WTC11 (cell line): ENCODE results near the gene LRRC2. TPM values are rescaled to one million over a fixed set of nuclear protein-coding genes. Genes with fewer than 3 reads are reported as not detected.

Source experiments
- ATAC-seq: fragments of 200-7000 bp; cut with Tn5 transposase; 2 replicates; pipeline ENCODE4 v1.10.0; 2021; ENCODE audit warnings: mild to moderate bottlenecking, moderate library complexity
- CTCF ChIA-PET: fragments of 300-600 bp; sonication (Branson Sonifier 250); formaldehyde crosslinking; loops from one replicate; lab custom pipeline; 2021; ENCODE audit warnings: antibody characterized with exemption; lab: Charles Lee
- POLR2A ChIA-PET: fragments of 350-600 bp; sonication (Branson Sonifier 250); formaldehyde crosslinking; loops from one replicate; lab custom pipeline; 2021; ENCODE audit warnings: antibody characterized with exemption; lab: Charles Lee
- DNase-seq: peaks from one replicate; pipeline ENCODE4 v3.0.0; 2021; ENCODE audit warnings: low spot score
- H3K27ac Mint-ChIP-seq: 2 replicates; pipeline ENCODE4 v1.8.0; 2021; ENCODE audit warnings: mixed read lengths
- H3K27me3 Mint-ChIP-seq: 2 replicates; pipeline ENCODE4 v1.8.0; 2021; ENCODE audit warnings: low read depth, mild to moderate bottlenecking, moderate library complexity, mixed read lengths
- H3K36me3 Mint-ChIP-seq: 2 replicates; pipeline ENCODE4 v1.8.0; 2021; ENCODE audit warnings: mixed read lengths
- H3K4me1 Mint-ChIP-seq: 2 replicates; pipeline ENCODE4 v1.8.0; 2022; ENCODE audit warnings: mixed read lengths
- H3K4me3 Mint-ChIP-seq: 2 replicates; pipeline ENCODE4 v1.8.0; 2021; ENCODE audit warnings: mild to moderate bottlenecking, moderate library complexity, mixed read lengths
- H3K9me3 Mint-ChIP-seq: 2 replicates; pipeline ENCODE4 v1.8.0; 2021; ENCODE audit warnings: mixed read lengths
- CBFB ChIP-seq: sonication (generic); formaldehyde crosslinking; IDR thresholded peaks from 2 replicates; pipeline ENCODE4 v1.8.1; 2022; ENCODE audit warnings: mild to moderate bottlenecking, low read depth, missing genetic modification reagents
- EMX1 ChIP-seq: fragments of 250-450 bp; sonication (Bioruptor Pico); IDR thresholded peaks from 2 replicates; pipeline ENCODE4 v1.8.0; 2021; ENCODE audit warnings: mild to moderate bottlenecking
- ETV6 ChIP-seq: sonication (generic); formaldehyde crosslinking; IDR thresholded peaks from 2 replicates; pipeline ENCODE4 v1.8.1; 2022; ENCODE audit warnings: mild to moderate bottlenecking, missing genetic modification reagents
- FOXK1 ChIP-seq: sonication (generic); formaldehyde crosslinking; IDR thresholded peaks from 2 replicates; pipeline ENCODE4 v1.8.0; 2022; ENCODE audit warnings: mild to moderate bottlenecking, moderate library complexity, missing genetic modification reagents
- JUN ChIP-seq: sonication (generic); formaldehyde crosslinking; IDR thresholded peaks from 2 replicates; pipeline ENCODE4 v1.8.0; 2023; ENCODE audit warnings: mild to moderate bottlenecking, missing genetic modification reagents
- MXD4 ChIP-seq: fragments of 250-450 bp; sonication (Bioruptor Pico); IDR thresholded peaks from 2 replicates; pipeline ENCODE4 v1.8.0; 2021; ENCODE audit warnings: mild to moderate bottlenecking, moderate library complexity, borderline replicate concordance
- OVOL2 ChIP-seq: fragments of 250-450 bp; sonication (Bioruptor Pico); IDR thresholded peaks from 2 replicates; pipeline ENCODE4 v1.9.0; 2021; ENCODE audit warnings: mild to moderate bottlenecking, borderline replicate concordance
- SMAD3 ChIP-seq: sonication (generic); formaldehyde crosslinking; IDR thresholded peaks from 2 replicates; pipeline ENCODE4 v1.8.0; 2022; ENCODE audit warnings: missing genetic modification reagents, mild to moderate bottlenecking, borderline replicate concordance
- ZNF138 ChIP-seq: sonication (generic); formaldehyde crosslinking; conservative IDR thresholded peaks from 2 replicates; pipeline ENCODE4 v1.8.1; 2022; ENCODE audit warnings: mild to moderate bottlenecking, moderate library complexity, missing genetic modification reagents
- ZNF263 ChIP-seq: sonication (generic); formaldehyde crosslinking; IDR thresholded peaks from 2 replicates; pipeline ENCODE4 v1.8.1; 2022; ENCODE audit warnings: low read depth, mild to moderate bottlenecking, moderate library complexity, missing genetic modification reagents
- ZNF317 ChIP-seq: sonication (generic); formaldehyde crosslinking; IDR thresholded peaks from 2 replicates; pipeline ENCODE4 v1.8.1; 2023; ENCODE audit warnings: low read depth, mild to moderate bottlenecking, moderate library complexity, missing genetic modification reagents, borderline replicate concordance
- total RNA-seq: library from RNA; stranded (reverse); gene quantifications from 3 replicates; pipeline ENCODE4 v1.2.3, GENCODE V29; 2021
- TF ChIP-seq, protein P1 (sequence below): sonication (generic); formaldehyde crosslinking; IDR thresholded peaks from 2 replicates; pipeline ENCODE4 v1.8.1; 2023; ENCODE audit warnings: mild to moderate bottlenecking, missing genetic modification reagents
- TF ChIP-seq, protein P2 (sequence below): sonication (generic); formaldehyde crosslinking; IDR thresholded peaks from 2 replicates; pipeline ENCODE4 v1.8.1; 2022; ENCODE audit warnings: mild to moderate bottlenecking, moderate library complexity, missing genetic modification reagents
- TF ChIP-seq, protein P3 (sequence below): sonication (generic); formaldehyde crosslinking; IDR thresholded peaks from 2 replicates; pipeline ENCODE4 v1.8.1; 2022; ENCODE audit warnings: low read depth, mild to moderate bottlenecking, moderate library complexity, missing genetic modification reagents, borderline replicate concordance
- TF ChIP-seq, protein P4 (sequence below): sonication (generic); formaldehyde crosslinking; IDR thresholded peaks from 2 replicates; pipeline ENCODE4 v1.8.0; 2023; ENCODE audit warnings: missing genetic modification reagents, mild to moderate bottlenecking, borderline replicate concordance
- TF ChIP-seq, protein P5 (sequence below): sonication (generic); formaldehyde crosslinking; IDR thresholded peaks from 2 replicates; pipeline ENCODE4 v1.8.1; 2022; ENCODE audit warnings: mild to moderate bottlenecking, missing genetic modification reagents, moderate library complexity, borderline replicate concordance
- TF ChIP-seq, protein P6 (sequence below): sonication (generic); formaldehyde crosslinking; IDR thresholded peaks from 2 replicates; pipeline ENCODE4 v1.8.1; 2023; ENCODE audit warnings: mild to moderate bottlenecking, missing genetic modification reagents
- TF ChIP-seq, protein P7 (sequence below): fragments of 250-450 bp; sonication (Bioruptor Pico); IDR thresholded peaks from 2 replicates; pipeline ENCODE4 v1.9.0; 2021; ENCODE audit warnings: mild to moderate bottlenecking, borderline replicate concordance

Gene LRRC2
- total RNA-seq, 1 experiment from 2014 or later, result 4.9 TPM

DNA sequence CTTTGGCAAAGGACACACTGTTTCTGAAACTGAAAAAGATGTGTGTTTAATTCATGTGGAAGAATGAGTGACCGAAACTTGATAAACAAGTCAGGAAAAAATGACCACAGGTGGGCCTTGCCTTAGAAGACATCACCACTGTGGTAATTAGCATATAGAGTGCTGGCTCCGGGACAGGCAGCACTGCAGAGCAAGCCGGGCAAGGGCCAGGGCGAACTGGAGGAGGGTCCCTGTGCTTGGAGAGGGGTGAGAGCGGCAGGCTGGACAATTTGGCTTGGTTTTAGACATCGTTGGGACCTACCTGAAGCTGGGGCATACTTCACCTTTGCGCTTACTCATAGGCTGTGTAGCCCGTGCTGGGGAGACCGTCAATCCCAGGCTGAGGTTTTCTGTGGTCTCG is 60.1 kb downstream of the LRRC2 start (continued):
- TF ChIP-seq, protein P1, sequence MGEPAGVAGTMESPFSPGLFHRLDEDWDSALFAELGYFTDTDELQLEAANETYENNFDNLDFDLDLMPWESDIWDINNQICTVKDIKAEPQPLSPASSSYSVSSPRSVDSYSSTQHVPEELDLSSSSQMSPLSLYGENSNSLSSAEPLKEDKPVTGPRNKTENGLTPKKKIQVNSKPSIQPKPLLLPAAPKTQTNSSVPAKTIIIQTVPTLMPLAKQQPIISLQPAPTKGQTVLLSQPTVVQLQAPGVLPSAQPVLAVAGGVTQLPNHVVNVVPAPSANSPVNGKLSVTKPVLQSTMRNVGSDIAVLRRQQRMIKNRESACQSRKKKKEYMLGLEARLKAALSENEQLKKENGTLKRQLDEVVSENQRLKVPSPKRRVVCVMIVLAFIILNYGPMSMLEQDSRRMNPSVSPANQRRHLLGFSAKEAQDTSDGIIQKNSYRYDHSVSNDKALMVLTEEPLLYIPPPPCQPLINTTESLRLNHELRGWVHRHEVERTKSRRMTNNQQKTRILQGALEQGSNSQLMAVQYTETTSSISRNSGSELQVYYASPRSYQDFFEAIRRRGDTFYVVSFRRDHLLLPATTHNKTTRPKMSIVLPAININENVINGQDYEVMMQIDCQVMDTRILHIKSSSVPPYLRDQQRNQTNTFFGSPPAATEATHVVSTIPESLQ (CRISPR knock-in tag), result no peak
- TF ChIP-seq JUN (no peak), ZNF317 (CRISPR knock-in tag) (no peak), FOXK1 (no peak), ZNF263 (CRISPR knock-in tag) (no peak)

DNA sequence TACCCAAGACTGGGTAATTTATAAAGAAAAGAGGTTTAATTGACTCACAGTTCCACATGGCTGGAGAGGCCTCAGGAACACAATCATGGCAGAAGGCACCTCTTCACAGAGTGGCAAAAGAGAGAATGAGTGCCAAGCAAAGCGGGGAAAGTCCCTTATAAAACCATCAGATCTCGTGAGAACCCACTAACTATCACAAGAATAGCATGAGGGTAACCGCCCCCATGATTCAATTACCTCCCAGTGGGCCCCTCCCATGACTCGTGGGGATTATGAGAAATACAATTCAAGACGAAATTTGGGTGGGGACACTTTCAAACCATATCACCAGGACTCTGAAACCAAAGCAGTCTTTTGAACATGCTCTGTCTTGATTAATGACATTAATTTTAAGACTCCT is 61.3 kb downstream of the LRRC2 start:
- ChIA-PET CTCF (no interaction called here), POLR2A (no interaction called here)
- Mint-ChIP-seq H3K27me3 (peaks cover 8% of the 10 kb centered on the region), H3K36me3 (no peaks in the 10 kb centered on the region), H3K4me1 (peaks cover 39% of the 10 kb centered on the region), H3K9me3 (peaks cover 4% of the 10 kb centered on the region; the same call in 1 of the 2 replicates), H3K27ac (no peak overlapping the region), H3K4me3 (no peak overlapping the region)
- DNase-seq (no peak), ATAC-seq (no peak)
- TF ChIP-seq CBFB (CRISPR knock-in tag), result no peak
- TF ChIP-seq, protein P1 (CRISPR knock-in tag), result no peak
- TF ChIP-seq, protein P2, sequence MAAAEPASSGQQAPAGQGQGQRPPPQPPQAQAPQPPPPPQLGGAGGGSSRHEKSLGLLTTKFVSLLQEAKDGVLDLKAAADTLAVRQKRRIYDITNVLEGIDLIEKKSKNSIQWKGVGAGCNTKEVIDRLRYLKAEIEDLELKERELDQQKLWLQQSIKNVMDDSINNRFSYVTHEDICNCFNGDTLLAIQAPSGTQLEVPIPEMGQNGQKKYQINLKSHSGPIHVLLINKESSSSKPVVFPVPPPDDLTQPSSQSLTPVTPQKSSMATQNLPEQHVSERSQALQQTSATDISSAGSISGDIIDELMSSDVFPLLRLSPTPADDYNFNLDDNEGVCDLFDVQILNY (CRISPR knock-in tag), result no peak
- TF ChIP-seq, protein P3, sequence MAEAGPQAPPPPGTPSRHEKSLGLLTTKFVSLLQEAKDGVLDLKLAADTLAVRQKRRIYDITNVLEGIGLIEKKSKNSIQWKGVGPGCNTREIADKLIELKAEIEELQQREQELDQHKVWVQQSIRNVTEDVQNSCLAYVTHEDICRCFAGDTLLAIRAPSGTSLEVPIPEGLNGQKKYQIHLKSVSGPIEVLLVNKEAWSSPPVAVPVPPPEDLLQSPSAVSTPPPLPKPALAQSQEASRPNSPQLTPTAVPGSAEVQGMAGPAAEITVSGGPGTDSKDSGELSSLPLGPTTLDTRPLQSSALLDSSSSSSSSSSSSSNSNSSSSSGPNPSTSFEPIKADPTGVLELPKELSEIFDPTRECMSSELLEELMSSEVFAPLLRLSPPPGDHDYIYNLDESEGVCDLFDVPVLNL (CRISPR knock-in tag), result no peak
- TF ChIP-seq EMX1 (CRISPR knock-in tag), result no peak
- TF ChIP-seq, protein P4, sequence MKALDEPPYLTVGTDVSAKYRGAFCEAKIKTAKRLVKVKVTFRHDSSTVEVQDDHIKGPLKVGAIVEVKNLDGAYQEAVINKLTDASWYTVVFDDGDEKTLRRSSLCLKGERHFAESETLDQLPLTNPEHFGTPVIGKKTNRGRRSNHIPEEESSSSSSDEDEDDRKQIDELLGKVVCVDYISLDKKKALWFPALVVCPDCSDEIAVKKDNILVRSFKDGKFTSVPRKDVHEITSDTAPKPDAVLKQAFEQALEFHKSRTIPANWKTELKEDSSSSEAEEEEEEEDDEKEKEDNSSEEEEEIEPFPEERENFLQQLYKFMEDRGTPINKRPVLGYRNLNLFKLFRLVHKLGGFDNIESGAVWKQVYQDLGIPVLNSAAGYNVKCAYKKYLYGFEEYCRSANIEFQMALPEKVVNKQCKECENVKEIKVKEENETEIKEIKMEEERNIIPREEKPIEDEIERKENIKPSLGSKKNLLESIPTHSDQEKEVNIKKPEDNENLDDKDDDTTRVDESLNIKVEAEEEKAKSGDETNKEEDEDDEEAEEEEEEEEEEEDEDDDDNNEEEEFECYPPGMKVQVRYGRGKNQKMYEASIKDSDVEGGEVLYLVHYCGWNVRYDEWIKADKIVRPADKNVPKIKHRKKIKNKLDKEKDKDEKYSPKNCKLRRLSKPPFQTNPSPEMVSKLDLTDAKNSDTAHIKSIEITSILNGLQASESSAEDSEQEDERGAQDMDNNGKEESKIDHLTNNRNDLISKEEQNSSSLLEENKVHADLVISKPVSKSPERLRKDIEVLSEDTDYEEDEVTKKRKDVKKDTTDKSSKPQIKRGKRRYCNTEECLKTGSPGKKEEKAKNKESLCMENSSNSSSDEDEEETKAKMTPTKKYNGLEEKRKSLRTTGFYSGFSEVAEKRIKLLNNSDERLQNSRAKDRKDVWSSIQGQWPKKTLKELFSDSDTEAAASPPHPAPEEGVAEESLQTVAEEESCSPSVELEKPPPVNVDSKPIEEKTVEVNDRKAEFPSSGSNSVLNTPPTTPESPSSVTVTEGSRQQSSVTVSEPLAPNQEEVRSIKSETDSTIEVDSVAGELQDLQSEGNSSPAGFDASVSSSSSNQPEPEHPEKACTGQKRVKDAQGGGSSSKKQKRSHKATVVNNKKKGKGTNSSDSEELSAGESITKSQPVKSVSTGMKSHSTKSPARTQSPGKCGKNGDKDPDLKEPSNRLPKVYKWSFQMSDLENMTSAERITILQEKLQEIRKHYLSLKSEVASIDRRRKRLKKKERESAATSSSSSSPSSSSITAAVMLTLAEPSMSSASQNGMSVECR (CRISPR knock-in tag), result no peak
- TF ChIP-seq ETV6 (CRISPR knock-in tag), result no peak
- TF ChIP-seq, protein P5, sequence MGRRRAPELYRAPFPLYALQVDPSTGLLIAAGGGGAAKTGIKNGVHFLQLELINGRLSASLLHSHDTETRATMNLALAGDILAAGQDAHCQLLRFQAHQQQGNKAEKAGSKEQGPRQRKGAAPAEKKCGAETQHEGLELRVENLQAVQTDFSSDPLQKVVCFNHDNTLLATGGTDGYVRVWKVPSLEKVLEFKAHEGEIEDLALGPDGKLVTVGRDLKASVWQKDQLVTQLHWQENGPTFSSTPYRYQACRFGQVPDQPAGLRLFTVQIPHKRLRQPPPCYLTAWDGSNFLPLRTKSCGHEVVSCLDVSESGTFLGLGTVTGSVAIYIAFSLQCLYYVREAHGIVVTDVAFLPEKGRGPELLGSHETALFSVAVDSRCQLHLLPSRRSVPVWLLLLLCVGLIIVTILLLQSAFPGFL (CRISPR knock-in tag), result no peak
- TF ChIP-seq, protein P6, sequence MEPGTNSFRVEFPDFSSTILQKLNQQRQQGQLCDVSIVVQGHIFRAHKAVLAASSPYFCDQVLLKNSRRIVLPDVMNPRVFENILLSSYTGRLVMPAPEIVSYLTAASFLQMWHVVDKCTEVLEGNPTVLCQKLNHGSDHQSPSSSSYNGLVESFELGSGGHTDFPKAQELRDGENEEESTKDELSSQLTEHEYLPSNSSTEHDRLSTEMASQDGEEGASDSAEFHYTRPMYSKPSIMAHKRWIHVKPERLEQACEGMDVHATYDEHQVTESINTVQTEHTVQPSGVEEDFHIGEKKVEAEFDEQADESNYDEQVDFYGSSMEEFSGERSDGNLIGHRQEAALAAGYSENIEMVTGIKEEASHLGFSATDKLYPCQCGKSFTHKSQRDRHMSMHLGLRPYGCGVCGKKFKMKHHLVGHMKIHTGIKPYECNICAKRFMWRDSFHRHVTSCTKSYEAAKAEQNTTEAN, result no peak
- no peak for TF ChIP-seq OVOL2 (CRISPR knock-in tag)
- no peak for TF ChIP-seq ZNF138
- TF ChIP-seq SMAD3 (CRISPR knock-in tag), result no peak
- TF ChIP-seq, protein P7, sequence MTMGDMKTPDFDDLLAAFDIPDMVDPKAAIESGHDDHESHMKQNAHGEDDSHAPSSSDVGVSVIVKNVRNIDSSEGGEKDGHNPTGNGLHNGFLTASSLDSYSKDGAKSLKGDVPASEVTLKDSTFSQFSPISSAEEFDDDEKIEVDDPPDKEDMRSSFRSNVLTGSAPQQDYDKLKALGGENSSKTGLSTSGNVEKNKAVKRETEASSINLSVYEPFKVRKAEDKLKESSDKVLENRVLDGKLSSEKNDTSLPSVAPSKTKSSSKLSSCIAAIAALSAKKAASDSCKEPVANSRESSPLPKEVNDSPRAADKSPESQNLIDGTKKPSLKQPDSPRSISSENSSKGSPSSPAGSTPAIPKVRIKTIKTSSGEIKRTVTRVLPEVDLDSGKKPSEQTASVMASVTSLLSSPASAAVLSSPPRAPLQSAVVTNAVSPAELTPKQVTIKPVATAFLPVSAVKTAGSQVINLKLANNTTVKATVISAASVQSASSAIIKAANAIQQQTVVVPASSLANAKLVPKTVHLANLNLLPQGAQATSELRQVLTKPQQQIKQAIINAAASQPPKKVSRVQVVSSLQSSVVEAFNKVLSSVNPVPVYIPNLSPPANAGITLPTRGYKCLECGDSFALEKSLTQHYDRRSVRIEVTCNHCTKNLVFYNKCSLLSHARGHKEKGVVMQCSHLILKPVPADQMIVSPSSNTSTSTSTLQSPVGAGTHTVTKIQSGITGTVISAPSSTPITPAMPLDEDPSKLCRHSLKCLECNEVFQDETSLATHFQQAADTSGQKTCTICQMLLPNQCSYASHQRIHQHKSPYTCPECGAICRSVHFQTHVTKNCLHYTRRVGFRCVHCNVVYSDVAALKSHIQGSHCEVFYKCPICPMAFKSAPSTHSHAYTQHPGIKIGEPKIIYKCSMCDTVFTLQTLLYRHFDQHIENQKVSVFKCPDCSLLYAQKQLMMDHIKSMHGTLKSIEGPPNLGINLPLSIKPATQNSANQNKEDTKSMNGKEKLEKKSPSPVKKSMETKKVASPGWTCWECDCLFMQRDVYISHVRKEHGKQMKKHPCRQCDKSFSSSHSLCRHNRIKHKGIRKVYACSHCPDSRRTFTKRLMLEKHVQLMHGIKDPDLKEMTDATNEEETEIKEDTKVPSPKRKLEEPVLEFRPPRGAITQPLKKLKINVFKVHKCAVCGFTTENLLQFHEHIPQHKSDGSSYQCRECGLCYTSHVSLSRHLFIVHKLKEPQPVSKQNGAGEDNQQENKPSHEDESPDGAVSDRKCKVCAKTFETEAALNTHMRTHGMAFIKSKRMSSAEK (CRISPR knock-in tag), result no peak
- no peak for TF ChIP-seq MXD4
